Common myeloid progenitor, CD34-positive (primary cell): Measurements from ENCODE around the gene FIZ1.

ENCODE experiments used
- CTCF ChIA-PET: fragments of 350-600 bp; sonication (Branson Sonifier 250); formaldehyde crosslinking; loops from one replicate; lab custom pipeline; 2021; ENCODE audit warnings: antibody characterized with exemption; lab: Charles Lee
- POLR2A ChIA-PET: fragments of 350-600 bp; sonication (Branson Sonifier 250); formaldehyde crosslinking; loops from one replicate; lab custom pipeline; 2021; ENCODE audit warnings: antibody characterized with exemption; lab: Charles Lee
- DNase-seq, 3 donors: peaks; one replicate each; pipeline versions ENCODE4 v3.0.0 to v3.0.0-alpha.2; 2013
- H3K27ac ChIP-seq, 2 experiments: 1 replicate in 1 of 2; 2 replicates in 1 of 2; pipeline ENCODE4 v1.7.0; 2013; ENCODE audit warnings: inconsistent platforms in 2 of 2, low read length in 2 of 2, mild to moderate bottlenecking in 2 of 2, low read depth in 1 of 2, moderate library complexity in 1 of 2; ENCODE audit not compliant: severe bottlenecking in 2 of 2, insufficient read depth in 1 of 2, poor library complexity in 1 of 2
- H3K27me3 ChIP-seq, 5 experiments: replicated peaks in 2 of 5; 1 replicate in 3 of 5; 2 replicates in 2 of 5; pipeline versions ENCODE4 v1.6.1 to v1.7.0; 2013; ENCODE audit warnings: low read length in 4 of 5, mild to moderate bottlenecking in 2 of 5, moderate library complexity in 2 of 5, inconsistent platforms in 1 of 5; ENCODE audit not compliant: insufficient read depth in 5 of 5, control insufficient read depth in 4 of 5
- H3K36me3 ChIP-seq, 4 experiments: 1 replicate in 2 of 4; 2 replicates in 2 of 4; pipeline versions ENCODE4 v1.6.1 to v1.7.0; 2013; ENCODE audit warnings: low read length in 3 of 4, control low read depth in 1 of 4, mild to moderate bottlenecking in 1 of 4; ENCODE audit not compliant: control insufficient read depth in 4 of 4, insufficient read depth in 4 of 4
- H3K4me1 ChIP-seq, 4 experiments: 1 replicate in 3 of 4; 2 replicates in 1 of 4; pipeline versions ENCODE4 v1.6.1 to v1.7.1; 2013; ENCODE audit warnings: low read length in 3 of 4, mild to moderate bottlenecking in 3 of 4, control low read depth in 1 of 4, inconsistent platforms in 1 of 4, moderate library complexity in 1 of 4; ENCODE audit not compliant: control insufficient read depth in 4 of 4, insufficient read depth in 4 of 4; ENCODE audit errors: control extremely low read depth in 1 of 4
- H3K4me3 ChIP-seq, 7 experiments: 1 replicate in 4 of 7; 2 replicates in 3 of 7; pipeline versions ENCODE4 v1.5.1 to v1.7.0; 2013; ENCODE audit warnings: mild to moderate bottlenecking in 7 of 7, low read length in 6 of 7, moderate library complexity in 6 of 7, inconsistent platforms in 2 of 7, low read depth in 2 of 7, control low read depth in 1 of 7; ENCODE audit not compliant: insufficient read depth in 4 of 7, control insufficient read depth in 1 of 7; ENCODE audit errors: extremely low read depth in 1 of 7
- H3K9me3 ChIP-seq, 5 experiments: 1 replicate in 4 of 5; 2 replicates in 1 of 5; pipeline versions ENCODE4 v1.6.1 to v1.7.1; 2013; ENCODE audit warnings: low read length in 4 of 5, mild to moderate bottlenecking in 2 of 5, inconsistent platforms in 1 of 5, low read depth in 1 of 5, moderate library complexity in 1 of 5; ENCODE audit not compliant: control insufficient read depth in 4 of 5, insufficient read depth in 2 of 5; ENCODE audit errors: control extremely low read depth in 1 of 5
- WGBS: methylation state at CpG from one replicate; pipeline ENCODE4 v1.1.5; 2013; ENCODE audit not compliant: insufficient coverage; 5-methylcytosine and 5-hydroxymethylcytosine counted together

FIZ1 gene

GRCh38 chr19:55602104-55603001, 3.0 kb upstream of the FIZ1 start:
- Histone ChIP-seq H3K27me3 (no peaks in the 10 kb centered on the region), H3K9me3 (no peaks in the 10 kb centered on the region), H3K27ac (no peak overlapping the region), H3K4me1 (peaks cover 0 to 46% (median 36%) of the 10 kb centered on the region in 4 experiments), H3K4me3 (no peak overlapping the region), H3K36me3 (peaks cover 0 to 6% (median 2%) of the 10 kb centered on the region in 4 experiments)
- no peak for DNase-seq
- ChIA-PET CTCF (interaction anchor here (1.2 kb wide), 1 partner anchor 31 kb away, joined by 4 read pairs; no protein-coding TSS in a partner anchor), POLR2A (no interaction called here)
- 96% methylated on average over 45 of the region's 60 CpGs for WGBS

GRCh38 chr19:55601084-55601483, 1.8 kb upstream of the FIZ1 start:
- H3K9me3 ChIP-seq, result no peaks in the 10 kb centered on the region
- CTCF ChIA-PET, result interaction anchor here (1.2 to 2.5 kb wide), 2 partner anchors 31 to 32 kb away, joined by 4 to 12 read pairs; no protein-coding TSS in a partner anchor
- peaks cover 4 to 17% (median 8%) of the 10 kb centered on the region in 4 experiments for H3K36me3 ChIP-seq
- POLR2A ChIA-PET, result interaction anchor here (1.2 to 1.4 kb wide), 2 partner anchors 34 to 125 kb away, joined by 3 to 5 read pairs; partner anchors contain the start of gene ZNF628
- no peaks in the 10 kb centered on the region for H3K27me3 ChIP-seq
- H3K4me1 ChIP-seq, result peaks cover 0 to 37% (median 27%) of the 10 kb centered on the region in 4 experiments
- H3K4me3 ChIP-seq, result peak overlapping the region in 6 of 7 experiments; percentile 54 to 95 (median 90)
- no peak for DNase-seq
- H3K27ac ChIP-seq, result peak overlapping the region; percentile 2 to 95
- WGBS, result 77% methylated on average over 4 of the region's 4 CpGs

GRCh38 chr19:55600662-55601028, 1.3 kb upstream of the FIZ1 start:
- Histone ChIP-seq H3K4me3 (peak overlapping the region; percentile 40 to 95 (median 89)), H3K27ac (peak overlapping the region; percentile 2 to 95), H3K27me3 (no peaks in the 10 kb centered on the region), H3K4me1 (peaks cover 0 to 32% (median 24%) of the 10 kb centered on the region in 4 experiments), H3K9me3 (peaks cover 0 to under 1% (median 0%) of the 10 kb centered on the region in 5 experiments), H3K36me3 (peaks cover 6 to 22% (median 13%) of the 10 kb centered on the region in 4 experiments)
- ChIA-PET POLR2A (interaction anchor here (1.2 to 1.4 kb wide), 2 partner anchors 34 to 124 kb away, joined by 3 to 5 read pairs; partner anchors contain the start of gene ZNF628), CTCF (interaction anchor here (2.5 kb wide), 1 partner anchor 32 kb away, joined by 12 read pairs; no protein-coding TSS in a partner anchor)
- 8% methylated on average over 4 of the region's 15 CpGs for WGBS
- DNase-seq, result no peak

GRCh38 chr19:55599842-55600661, 735 bp upstream of the FIZ1 start, which contains the start of gene ZNF524:
Gene ZNF524 (plus strand): TSS chr19:55600288. CDS start chr19:55602113, 1,825 bp downstream.
- no peaks in the 10 kb centered on the region for H3K27me3 ChIP-seq
- peaks cover 0 to 32% (median 24%) of the 10 kb centered on the region in 4 experiments for H3K4me1 ChIP-seq
- peak within 1 kb of the TSS; percentile 93 to 95 for H3K27ac ChIP-seq
- peak; percentile 94 to 96 (median 95) for DNase-seq
- ChIA-PET CTCF (interaction anchor here (1.8 to 2.5 kb wide), 2 partner anchors 19 to 32 kb away, joined by 4 to 12 read pairs; no protein-coding TSS in a partner anchor), POLR2A (interaction anchor here (0.7 to 2.2 kb wide), 8 partner anchors 15 to 1683 kb away, joined by 3 to 10 read pairs (median 4); partner anchors contain the start of genes ISOC2, ZNF628 and ZNF784)
- peaks cover 0 to 2% (median 0%) of the 10 kb centered on the region in 5 experiments for H3K9me3 ChIP-seq
- H3K4me3 ChIP-seq, result peak within 1 kb of the TSS; percentile 89 to 98 (median 95)
- peaks cover 11 to 27% (median 19%) of the 10 kb centered on the region in 4 experiments for H3K36me3 ChIP-seq
- WGBS, result 0% methylated on average over 52 of the region's 97 CpGs

GRCh38 chr19:55598719-55599467, 424 bp downstream of the FIZ1 start:
- Histone ChIP-seq H3K4me1 (peaks cover 0 to 22% (median 15%) of the 10 kb centered on the region in 4 experiments), H3K27ac (peak overlapping the region; percentile 93 to 95), H3K4me3 (peak overlapping the region; percentile 89 to 98 (median 95)), H3K27me3 (no peaks in the 10 kb centered on the region), H3K9me3 (peaks cover 0 to 2% (median 0%) of the 10 kb centered on the region in 5 experiments), H3K36me3 (peaks cover 11 to 35% (median 23%) of the 10 kb centered on the region in 4 experiments)
- POLR2A ChIA-PET, result interaction anchor here (0.8 to 2.2 kb wide), 5 partner anchors 13 to 137 kb away, joined by 3 to 10 read pairs (median 5); partner anchors contain the start of genes ISOC2 and ZNF784
- CTCF ChIA-PET, result interaction anchor here (1.4 to 2.5 kb wide), 3 partner anchors 20 to 39 kb away, joined by 3 to 12 read pairs (median 4); no protein-coding TSS in a partner anchor
- WGBS, result 8% methylated on average over 19 of the region's 26 CpGs
- DNase-seq, result peak; percentile 94 to 97 (median 96)
